A673 (cell line): ENCODE results near the gene PRICKLE3. TPM values are rescaled to one million over a fixed set of nuclear protein-coding genes. Genes with fewer than 3 reads are reported as not detected.
"Not testable (repeated sequence)": the region's sequence is repeated elsewhere in the genome, so short reads cannot be mapped to it uniquely, and the experiment has no call there.

Experiments used
- BruUV-seq: library from RNA; stranded (reverse); fragments of 400-500 nt; replicated peaks from 2 replicates; lab custom pipeline; 2021; lab: Mats Ljungman, UMichigan
- CTCF ChIA-PET: fragments of 300-600 bp; sonication (Branson Sonifier 250); formaldehyde crosslinking; loops from one replicate; lab custom pipeline; 2022; ENCODE audit warnings: antibody characterized with exemption; lab: Charles Lee
- POLR2A ChIA-PET: fragments of 300-600 bp; sonication (Branson Sonifier 250); formaldehyde crosslinking; loops from one replicate; lab custom pipeline; 2022; ENCODE audit warnings: antibody characterized with exemption; ENCODE audit not compliant: low non-redundant PET; lab: Charles Lee
- DNase-seq: peaks from one replicate; pipeline ENCODE4 v3.0.0-alpha.2; 2015; ENCODE audit warnings: low spot score
- H3K27ac ChIP-seq: fragments of 200-600 bp; sonication (generic); 2 replicates; pipeline ENCODE4 v1.5.1; 2016; ENCODE audit warnings: mixed run types, low read depth, mild to moderate bottlenecking, mixed read lengths, antibody characterized with exemption, low read length; ENCODE audit not compliant: poor library complexity, severe bottlenecking
- H3K27me3 ChIP-seq: fragments of 200-600 bp; sonication (generic); replicated peaks from 2 replicates; pipeline ENCODE4 v1.6.1; 2017; ENCODE audit warnings: mixed run types, low read depth, mild to moderate bottlenecking, mixed read lengths, antibody characterized with exemption, low read length; ENCODE audit not compliant: insufficient read depth, poor library complexity
- H3K36me3 ChIP-seq: fragments of 200-600 bp; sonication (generic); 2 replicates; pipeline ENCODE4 v1.6.1; 2016; ENCODE audit warnings: mixed run types, mild to moderate bottlenecking, mixed read lengths, antibody characterized with exemption, low read length; ENCODE audit not compliant: insufficient read depth, poor library complexity, severe bottlenecking
- H3K4me1 ChIP-seq: fragments of 200-600 bp; sonication (generic); 2 replicates; pipeline ENCODE4 v1.6.1; 2017; ENCODE audit warnings: mixed run types, mild to moderate bottlenecking, mixed read lengths, antibody characterized with exemption, low read length; ENCODE audit not compliant: insufficient read depth, poor library complexity, severe bottlenecking
- H3K4me3 ChIP-seq: fragments of 200-600 bp; sonication (generic); 2 replicates; pipeline ENCODE4 v1.5.1; 2016; ENCODE audit warnings: low read depth, mixed run types, mild to moderate bottlenecking, mixed read lengths, low read length; ENCODE audit not compliant: poor library complexity, severe bottlenecking
- H3K9me3 ChIP-seq: fragments of 200-600 bp; sonication (generic); 2 replicates; pipeline ENCODE4 v1.6.1; 2016; ENCODE audit warnings: mixed run types, low read depth, mild to moderate bottlenecking, mixed read lengths, antibody characterized with exemption, low read length; ENCODE audit not compliant: poor library complexity, severe bottlenecking
- CTCF ChIP-seq: fragments of 300-800, 200-600 bp; sonication (generic); conservative IDR thresholded peaks from 2 replicates; pipeline ENCODE4 v1.5.1; 2017; ENCODE audit warnings: low read depth, mild to moderate bottlenecking, antibody characterized with exemption, low read length, moderate library complexity, mixed read lengths
- EZH2 ChIP-seq: fragments of 200-600 bp; sonication (generic); IDR thresholded peaks from 2 replicates; pipeline ENCODE4 v1.6.1; 2017; ENCODE audit warnings: borderline replicate concordance, low read depth, mild to moderate bottlenecking, mixed read lengths, antibody characterized with exemption, low read length; ENCODE audit not compliant: poor library complexity, severe bottlenecking
- intact Hi-C: fragments of 100-400 bp; cut with micrococcal nuclease; formaldehyde crosslinking; loops from one replicate; pipeline ENCODE4 v1.10.0; 2022; ENCODE audit not compliant: unreplicated experiment
- total RNA-seq: library from RNA; stranded (reverse); gene quantifications from 2 replicates; pipeline ENCODE4 v1.2.3, GENCODE V29; 2021

PRICKLE3 gene
- total RNA-seq, 1 experiment from 2014 or later = 4.8 TPM

GRCh38 chrX:49155243-49155899 lies 30.8 kb downstream of the PRICKLE3 start:
- Histone ChIP-seq H3K27ac (peak overlapping the region; percentile 94), H3K36me3 (no peaks in the 10 kb centered on the region), H3K4me1 (no peaks in the 10 kb centered on the region), H3K4me3 (peak overlapping the region; percentile 44), H3K27me3 (no peaks in the 10 kb centered on the region), H3K9me3 (no peaks in the 10 kb centered on the region)
- TF ChIP-seq CTCF (no peak), EZH2 (no peak)
- POLR2A ChIA-PET = no interaction called here
- DNase-seq = peak; percentile 78
- intact Hi-C loops = no loop called here
- CTCF ChIA-PET = interaction anchor here (0.5 to 1.0 kb wide), 8 partner anchors 9 to 1314 kb away, joined by 3 to 9 read pairs (median 4); no protein-coding TSS in a partner anchor
- no TSS peak for BruUV-seq

GRCh38 chrX:49153467-49153866 lies 32.7 kb downstream of the PRICKLE3 start:
- intact Hi-C loops = no loop called here
- BruUV-seq = no TSS peak
- Histone ChIP-seq H3K27ac (no peak overlapping the region), H3K4me1 (no peaks in the 10 kb centered on the region), H3K36me3 (no peaks in the 10 kb centered on the region), H3K9me3 (no peaks in the 10 kb centered on the region), H3K4me3 (no peak overlapping the region), H3K27me3 (no peaks in the 10 kb centered on the region)
- no peak for DNase-seq
- POLR2A ChIA-PET = no interaction called here
- TF ChIP-seq CTCF (no peak), EZH2 (no peak)
- CTCF ChIA-PET = no interaction called here

GRCh38 chrX:49149291-49149690 lies 36.9 kb downstream of the PRICKLE3 start:
- BruUV-seq, H3K27ac ChIP-seq, intact Hi-C loops, H3K27me3 ChIP-seq, H3K4me1 ChIP-seq, CTCF ChIA-PET, DNase-seq, H3K4me3 ChIP-seq, H3K36me3 ChIP-seq, H3K9me3 ChIP-seq: not testable (repeated sequence)
- POLR2A ChIA-PET = interaction anchor here (0.5 kb wide), 1 partner anchor 536 kb away, joined by 3 read pairs; no protein-coding TSS in a partner anchor

- H3K4me1 ChIP-seq, CTCF ChIA-PET, H3K27ac ChIP-seq, DNase-seq, POLR2A ChIA-PET, H3K4me3 ChIP-seq, H3K9me3 ChIP-seq, H3K36me3 ChIP-seq, BruUV-seq, H3K27me3 ChIP-seq, intact Hi-C loops: not testable (repeated sequence)
These were observed 37.6 kb downstream of the PRICKLE3 start for GRCh38 chrX:49148390-49149100.
